Epithelial cell of proximal tubule (primary cell): ENCODE results near the gene N4BP2L2. TPM values are rescaled to one million over a fixed set of nuclear protein-coding genes. Genes with fewer than 3 reads are reported as not detected.

Experiments
- DNase-seq: peaks from one replicate; pipeline ENCODE4 v3.0.0-alpha.2; 2011; ENCODE audit warnings: low read depth
- H3K4me3 ChIP-seq: 2 replicates; pipeline ENCODE4 v1.5.1; 2011; ENCODE audit warnings: low read depth, mild to moderate bottlenecking, low read length
- CTCF ChIP-seq: conservative IDR thresholded peaks from 2 replicates; pipeline ENCODE4 v1.5.1; 2012; ENCODE audit warnings: low read depth, mild to moderate bottlenecking, low read length
- total RNA-seq: library from RNA; depleted of rRNA; stranded (reverse); fragments of >200 nt; gene quantifications from 2 replicates; pipeline ENCODE4 v1.2.3, GENCODE V29; 2015

Gene N4BP2L2
- total RNA-seq, 1 donor from 2014 or later, result 38.7 TPM

- DNase-seq, result no peak
- no peak for TF ChIP-seq CTCF
- no peak overlapping the region for H3K4me3 ChIP-seq
Measured at GRCh38 chr13:32472194-32472621, 66.4 kb downstream of the N4BP2L2 start.

DNA sequence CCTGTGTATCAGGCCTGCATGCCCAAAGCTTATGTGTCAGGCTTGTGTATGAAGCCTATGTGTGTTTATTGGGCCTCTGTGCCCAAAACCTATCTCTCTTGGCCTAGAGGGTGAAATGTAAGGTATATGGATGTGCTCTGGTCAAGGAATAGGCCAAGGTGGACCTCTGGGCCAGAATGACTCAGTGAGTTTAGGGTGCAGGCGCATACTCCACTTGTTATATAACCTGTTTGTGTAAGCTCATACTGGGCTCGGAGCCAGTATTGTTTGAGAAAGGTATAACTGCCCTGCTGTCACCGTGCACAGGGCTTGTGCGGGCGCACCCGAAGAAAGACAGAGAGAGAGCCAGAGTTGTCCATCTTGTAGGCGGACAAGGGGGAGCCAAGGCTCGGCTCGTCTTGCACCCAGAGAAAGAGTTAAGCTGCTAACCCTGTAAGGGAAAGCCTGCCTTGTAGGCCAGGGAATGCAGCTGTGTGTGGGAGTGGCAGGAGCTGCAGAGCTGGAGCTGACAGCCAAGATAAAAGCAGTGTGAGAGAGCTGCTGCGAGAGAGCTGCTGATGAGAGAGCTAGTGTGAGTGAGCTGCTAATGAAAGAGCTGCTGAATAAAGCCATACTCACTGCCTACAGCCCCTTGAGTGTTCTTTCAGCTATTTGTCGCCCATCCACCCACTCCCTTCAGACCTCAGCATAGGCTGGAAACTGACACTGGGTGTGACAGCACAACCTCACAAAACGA is 67.2 kb downstream of the N4BP2L2 start:
- DNase-seq, result no peak
- TF ChIP-seq CTCF, result no peak
- H3K4me3 ChIP-seq, result no peak overlapping the region

GRCh38 chr13:32468502-32469142 is 70.0 kb downstream of the N4BP2L2 start:
- DNase-seq, result no peak
- H3K4me3 ChIP-seq, result no peak overlapping the region
- TF ChIP-seq CTCF, result no peak

DNA sequence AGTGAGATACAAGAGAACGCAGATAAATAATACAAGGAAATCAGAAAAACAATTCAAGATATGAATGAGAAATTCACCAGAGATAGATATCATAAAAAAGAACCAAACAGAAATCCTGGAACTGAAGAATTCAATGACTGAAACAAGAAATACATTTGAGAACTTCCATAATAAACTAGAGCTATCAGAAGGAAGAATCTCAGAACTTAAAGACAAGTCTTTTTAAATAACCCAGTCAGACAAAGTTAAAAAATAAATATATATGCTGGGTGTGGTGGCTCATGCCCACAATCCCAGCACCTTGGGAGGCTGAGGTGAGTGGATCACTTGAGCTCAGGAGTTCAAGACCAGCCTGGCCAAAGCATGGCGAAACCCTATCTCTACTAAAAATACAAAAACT is 82.0 kb downstream of the N4BP2L2 start:
- DNase-seq, result no peak
- TF ChIP-seq CTCF, result no peak
- H3K4me3 ChIP-seq, result no peak overlapping the region

DNA sequence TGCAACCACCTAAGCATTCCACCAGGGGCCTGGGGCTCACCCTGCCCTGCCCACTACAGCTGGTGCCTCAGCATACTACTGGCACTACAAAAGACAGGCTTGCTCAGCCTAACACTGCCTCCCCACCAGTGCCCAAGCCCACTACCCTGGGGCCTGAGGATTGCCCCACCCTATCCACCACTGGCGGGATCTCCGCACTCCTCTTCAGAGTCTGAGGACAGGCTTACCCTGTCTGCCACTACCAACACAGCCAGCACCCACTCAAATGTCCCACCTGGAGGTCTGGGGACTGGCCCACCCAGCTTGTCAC is 83.0 kb downstream of the N4BP2L2 start:
- DNase-seq, result no peak
- no peak for TF ChIP-seq CTCF
- no peak overlapping the region for H3K4me3 ChIP-seq

DNA sequence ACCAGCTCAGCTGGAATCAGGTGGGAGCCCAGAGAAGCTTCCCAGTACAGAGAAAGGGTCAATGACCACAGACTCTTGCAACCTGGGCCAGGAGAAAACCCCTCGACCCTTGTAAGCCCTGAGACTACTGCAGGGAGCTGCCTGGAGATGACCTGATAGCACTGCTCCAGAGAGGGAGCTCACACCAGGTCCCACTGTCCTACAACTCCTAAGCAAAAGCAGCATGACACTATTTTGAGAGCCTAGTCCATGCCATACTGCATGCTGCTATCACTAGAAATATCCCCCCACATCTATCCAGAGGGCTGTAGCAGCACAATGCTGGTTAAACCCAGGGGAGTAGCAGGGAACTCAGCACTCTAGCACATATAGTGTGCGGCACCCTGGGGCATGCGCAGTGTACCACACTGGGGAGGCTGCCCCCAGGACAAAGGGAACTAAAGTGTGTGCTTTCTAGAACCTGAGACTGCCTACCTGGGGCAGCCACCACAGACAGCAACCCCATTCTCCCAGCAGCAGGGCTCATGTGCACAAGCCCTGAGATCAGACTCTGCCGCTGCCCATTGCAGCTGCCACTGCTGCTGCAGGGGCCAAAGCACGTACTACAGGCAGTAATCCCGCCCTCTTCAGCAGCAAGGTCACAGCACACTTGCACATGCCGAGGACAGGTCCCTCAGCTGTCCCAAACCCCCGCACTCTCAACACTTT is 83.6 kb downstream of the N4BP2L2 start:
- no peak for DNase-seq
- TF ChIP-seq CTCF, result no peak
- no peak overlapping the region for H3K4me3 ChIP-seq

DNA sequence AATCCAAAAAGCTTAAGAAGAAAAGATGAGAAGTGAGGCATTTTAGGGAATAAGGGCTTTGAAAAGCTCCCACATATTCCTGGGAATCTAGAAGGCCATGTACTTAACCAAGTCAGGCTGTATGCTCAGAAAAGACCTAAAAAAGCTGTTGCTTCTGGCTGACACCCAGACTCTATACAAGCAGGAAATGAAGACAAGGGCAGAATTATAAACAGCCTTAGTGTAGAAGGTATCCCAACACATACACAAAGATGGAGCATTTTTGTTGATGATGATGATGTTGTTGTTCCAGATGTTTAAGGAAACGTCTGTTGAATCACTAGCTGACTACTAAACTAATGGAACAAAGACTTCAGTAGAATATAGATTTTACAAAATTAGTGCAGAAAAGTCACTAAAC is 84.6 kb downstream of the N4BP2L2 start:
- no peak for TF ChIP-seq CTCF
- DNase-seq, result no peak
- H3K4me3 ChIP-seq, result no peak overlapping the region
